Trophoblast cell (in vitro differentiated cells and primary cell): ENCODE measurements around the gene PPP1R27.

Experiments used
- DNase-seq, 2 donors: peaks; one replicate each; pipeline ENCODE4 v3.0.0-alpha.2; 2016
- H2AFZ ChIP-seq: 2 replicates; pipeline ENCODE4 v1.6.1; 2013; ENCODE audit warnings: low read length, moderate library complexity, mild to moderate bottlenecking; ENCODE audit not compliant: insufficient read depth, poor library complexity
- H2AK5ac ChIP-seq: 2 replicates; pipeline ENCODE4 v1.6.1; 2013; ENCODE audit warnings: mild to moderate bottlenecking, low read length
- H2BK120ac ChIP-seq: 2 replicates; pipeline ENCODE4 v1.6.1; 2013; ENCODE audit warnings: low read length, mild to moderate bottlenecking, moderate library complexity; ENCODE audit not compliant: insufficient read depth, poor library complexity
- H2BK12ac ChIP-seq: 2 replicates; pipeline ENCODE4 v1.6.1; 2013; ENCODE audit warnings: mild to moderate bottlenecking, low read length, moderate library complexity
- H2BK5ac ChIP-seq: 2 replicates; pipeline ENCODE4 v1.6.1; 2013; ENCODE audit warnings: low read length, low read depth, moderate library complexity, mild to moderate bottlenecking; ENCODE audit not compliant: poor library complexity
- H3K14ac ChIP-seq: 2 replicates; pipeline ENCODE4 v1.6.1; 2013; ENCODE audit warnings: mild to moderate bottlenecking, low read length
- H3K18ac ChIP-seq: 2 replicates; pipeline ENCODE4 v1.6.1; 2013; ENCODE audit warnings: mild to moderate bottlenecking, low read length
- H3K23ac ChIP-seq: 2 replicates; pipeline ENCODE4 v1.6.1; 2013; ENCODE audit warnings: low read length
- H3K27ac ChIP-seq: 2 replicates; pipeline ENCODE4 v1.5.1; 2013; ENCODE audit warnings: low read depth, mild to moderate bottlenecking, inconsistent platforms, low read length, moderate library complexity
- H3K27me3 ChIP-seq: 2 replicates; pipeline ENCODE4 v1.6.1; 2013; ENCODE audit warnings: inconsistent platforms, mild to moderate bottlenecking, low read length, moderate library complexity; ENCODE audit not compliant: insufficient read depth
- H3K36me3 ChIP-seq, 2 experiments: 1 replicate in 1 of 2; 2 replicates in 1 of 2; pipeline ENCODE4 v1.6.1; 2013; ENCODE audit warnings: low read length in 2 of 2, mild to moderate bottlenecking in 2 of 2, moderate library complexity in 1 of 2; ENCODE audit not compliant: insufficient read depth in 2 of 2, control insufficient read depth in 1 of 2
- H3K4ac ChIP-seq: 2 replicates; pipeline ENCODE4 v1.6.1; 2013; ENCODE audit warnings: low read depth, mild to moderate bottlenecking, low read length, moderate library complexity
- H3K4me1 ChIP-seq, 2 experiments: 1 replicate in 1 of 2; 2 replicates in 1 of 2; pipeline ENCODE4 v1.6.1; 2013; ENCODE audit warnings: low read length in 2 of 2, mild to moderate bottlenecking in 2 of 2, moderate library complexity in 1 of 2; ENCODE audit not compliant: insufficient read depth in 2 of 2, control insufficient read depth in 1 of 2
- H3K4me2 ChIP-seq: 2 replicates; pipeline ENCODE4 v1.6.1; 2013; ENCODE audit warnings: inconsistent platforms, mild to moderate bottlenecking, low read length, moderate library complexity
- H3K4me3 ChIP-seq: 2 replicates; pipeline ENCODE4 v1.5.1; 2013; ENCODE audit warnings: mild to moderate bottlenecking, low read depth, low read length, inconsistent platforms
- H3K79me1 ChIP-seq: one replicate; pipeline ENCODE4 v1.6.1; 2013; ENCODE audit warnings: low read length
- H3K79me2 ChIP-seq: 2 replicates; pipeline ENCODE4 v1.6.1; 2013; ENCODE audit warnings: low read length, mild to moderate bottlenecking; ENCODE audit not compliant: control insufficient read depth, insufficient read depth, poor library complexity
- H3K9ac ChIP-seq: 2 replicates; pipeline ENCODE4 v1.6.1; 2013; ENCODE audit warnings: mild to moderate bottlenecking, low read length
- H3K9me3 ChIP-seq: 2 replicates; pipeline ENCODE4 v1.6.1; 2013; ENCODE audit warnings: low read depth, mild to moderate bottlenecking, control low read depth, inconsistent platforms, low read length; ENCODE audit not compliant: insufficient read depth
- H4K12ac ChIP-seq: 2 replicates; pipeline ENCODE4 v1.6.1; 2013; ENCODE audit warnings: low read depth, mild to moderate bottlenecking, low read length, moderate library complexity
- H4K8ac ChIP-seq: 2 replicates; pipeline ENCODE4 v1.6.1; 2013; ENCODE audit warnings: low read depth, mild to moderate bottlenecking, low read length, moderate library complexity
- H4K91ac ChIP-seq: one replicate; pipeline ENCODE4 v1.6.1; 2013; ENCODE audit warnings: low read depth, mild to moderate bottlenecking, low read length, moderate library complexity
- WGBS: extraction: QIAGEN DNeasy Blood & Tissue Kit; methylation state at CpG from one replicate; pipeline ENCODE4 v1.1.7; 2013; ENCODE audit warnings: missing lambda C conversion rate; ENCODE audit not compliant: insufficient read length, insufficient coverage; ENCODE audit errors: extremely low coverage; 5-methylcytosine and 5-hydroxymethylcytosine counted together

The PPP1R27 gene

DNA sequence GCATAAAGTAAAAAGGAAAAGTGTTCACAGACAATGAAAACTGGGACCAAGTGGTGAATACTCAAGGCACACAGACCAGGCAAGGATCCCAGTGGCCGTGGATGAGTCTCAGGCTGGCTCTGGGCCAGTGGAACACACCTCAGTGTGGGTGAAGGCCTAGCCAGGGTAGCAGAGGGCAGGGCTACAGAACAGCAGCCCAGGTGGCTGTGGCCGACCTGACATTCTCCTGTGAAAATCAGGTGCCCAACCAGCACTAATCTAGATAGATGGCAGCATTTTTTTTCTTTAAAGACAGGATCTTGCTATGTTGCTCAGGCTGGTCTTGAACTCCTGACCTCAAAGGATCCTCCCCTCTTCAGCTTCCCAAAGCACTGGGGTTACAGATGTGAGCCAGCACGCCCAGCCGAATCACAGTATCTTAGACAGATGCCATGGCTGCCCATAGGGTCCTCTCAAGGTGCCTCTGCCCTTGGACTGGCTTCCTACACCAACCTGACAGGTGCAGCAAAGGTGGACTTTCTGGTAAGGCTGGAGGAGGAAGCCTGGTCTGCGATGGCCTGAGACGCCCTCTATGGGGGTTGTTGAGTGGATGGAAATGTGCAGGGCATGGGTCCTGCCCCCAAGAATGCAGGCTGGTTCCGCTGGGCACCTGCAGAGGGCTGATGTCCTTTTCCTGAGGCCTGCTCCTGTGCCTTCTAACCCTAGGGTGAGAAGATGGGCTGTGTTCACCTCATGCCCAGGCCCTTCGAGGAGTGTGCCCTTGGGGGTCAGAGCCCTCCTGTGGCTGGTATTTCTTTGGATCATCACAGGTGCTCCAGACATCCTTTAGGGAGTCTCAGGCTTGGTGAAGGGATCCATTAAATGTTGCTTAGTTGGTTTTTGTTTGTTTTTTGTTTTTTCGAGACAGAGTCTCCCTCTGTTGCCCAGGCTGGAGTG, 29.3 kb upstream of the PPP1R27 start:
- no peak overlapping the region for H2AFZ ChIP-seq
- no peak overlapping the region for H3K4ac ChIP-seq
- H3K79me1 ChIP-seq: peaks cover 33% of the 10 kb centered on the region
- H3K79me2 ChIP-seq: peaks cover 21% of the 10 kb centered on the region
- no peak overlapping the region for H2BK12ac ChIP-seq
- H2AK5ac ChIP-seq: no peak overlapping the region
- H4K12ac ChIP-seq: no peak overlapping the region
- peaks cover 23 to 31% of the 10 kb centered on the region in 2 experiments for H3K4me1 ChIP-seq
- H3K9ac ChIP-seq: no peak overlapping the region
- H3K27me3 ChIP-seq: no peaks in the 10 kb centered on the region
- no peak overlapping the region for H4K8ac ChIP-seq
- H3K4me2 ChIP-seq: no peak overlapping the region
- peaks cover 41 to 47% of the 10 kb centered on the region in 2 experiments for H3K36me3 ChIP-seq
- H3K23ac ChIP-seq: no peak overlapping the region
- no peak overlapping the region for H3K27ac ChIP-seq
- no peak overlapping the region for H3K4me3 ChIP-seq
- no peak overlapping the region for H2BK5ac ChIP-seq
- no peak overlapping the region for H3K14ac ChIP-seq
- no CpG with 5 or more reads among the region's 9 CpGs for WGBS
- H3K9me3 ChIP-seq: peaks cover 3% of the 10 kb centered on the region
- DNase-seq: no peak
- H4K91ac ChIP-seq: no peak overlapping the region
- H2BK120ac ChIP-seq: no peak overlapping the region
- H3K18ac ChIP-seq: no peak overlapping the region

DNA sequence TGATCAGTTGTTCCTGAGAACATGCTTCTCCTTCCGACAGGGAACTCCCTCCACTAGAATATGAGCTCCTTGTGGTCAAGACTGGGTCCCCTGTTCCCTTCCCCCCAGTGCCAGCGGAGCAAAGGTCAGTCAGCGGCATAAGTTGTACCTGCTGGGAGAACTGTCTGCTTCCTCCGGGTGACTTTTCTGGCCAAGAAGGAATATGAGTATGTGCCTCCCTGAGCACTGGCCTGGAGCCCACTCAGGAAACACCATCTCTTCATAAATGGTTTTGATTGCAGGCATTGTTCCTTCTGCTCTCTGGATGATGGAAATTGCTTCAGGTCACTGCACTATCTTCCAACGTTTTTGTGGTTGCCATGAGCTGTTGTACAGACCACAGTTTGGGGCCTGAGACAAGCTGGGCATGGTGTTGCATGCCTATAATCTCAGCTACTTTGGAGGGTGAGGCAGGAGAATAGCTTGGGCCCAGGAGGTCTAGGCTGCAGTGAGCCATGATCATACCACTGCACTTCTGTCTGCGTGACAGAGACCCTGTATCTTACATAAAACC, 28.3 kb upstream of the PPP1R27 start:
- no CpG with 5 or more reads among the region's 6 CpGs for WGBS
- Histone ChIP-seq H4K12ac (no peak overlapping the region), H3K27me3 (no peaks in the 10 kb centered on the region), H4K8ac (no peak overlapping the region), H4K91ac (no peak overlapping the region), H2AK5ac (no peak overlapping the region), H3K14ac (no peak overlapping the region), H2BK12ac (no peak overlapping the region), H3K79me2 (peaks cover 30% of the 10 kb centered on the region), H3K4me2 (no peak overlapping the region), H2BK5ac (no peak overlapping the region), H3K4me1 (peaks cover 24 to 30% of the 10 kb centered on the region in 2 experiments), H3K23ac (no peak overlapping the region), H3K27ac (no peak overlapping the region), H2BK120ac (no peak overlapping the region), H3K79me1 (peaks cover 27% of the 10 kb centered on the region), H3K18ac (no peak overlapping the region), H3K4ac (no peak overlapping the region), H3K9ac (no peak overlapping the region), H3K36me3 (peaks cover 43 to 49% of the 10 kb centered on the region in 2 experiments), H3K9me3 (peaks cover 3% of the 10 kb centered on the region), H2AFZ (no peak overlapping the region), H3K4me3 (no peak overlapping the region)
- DNase-seq: no peak

DNA sequence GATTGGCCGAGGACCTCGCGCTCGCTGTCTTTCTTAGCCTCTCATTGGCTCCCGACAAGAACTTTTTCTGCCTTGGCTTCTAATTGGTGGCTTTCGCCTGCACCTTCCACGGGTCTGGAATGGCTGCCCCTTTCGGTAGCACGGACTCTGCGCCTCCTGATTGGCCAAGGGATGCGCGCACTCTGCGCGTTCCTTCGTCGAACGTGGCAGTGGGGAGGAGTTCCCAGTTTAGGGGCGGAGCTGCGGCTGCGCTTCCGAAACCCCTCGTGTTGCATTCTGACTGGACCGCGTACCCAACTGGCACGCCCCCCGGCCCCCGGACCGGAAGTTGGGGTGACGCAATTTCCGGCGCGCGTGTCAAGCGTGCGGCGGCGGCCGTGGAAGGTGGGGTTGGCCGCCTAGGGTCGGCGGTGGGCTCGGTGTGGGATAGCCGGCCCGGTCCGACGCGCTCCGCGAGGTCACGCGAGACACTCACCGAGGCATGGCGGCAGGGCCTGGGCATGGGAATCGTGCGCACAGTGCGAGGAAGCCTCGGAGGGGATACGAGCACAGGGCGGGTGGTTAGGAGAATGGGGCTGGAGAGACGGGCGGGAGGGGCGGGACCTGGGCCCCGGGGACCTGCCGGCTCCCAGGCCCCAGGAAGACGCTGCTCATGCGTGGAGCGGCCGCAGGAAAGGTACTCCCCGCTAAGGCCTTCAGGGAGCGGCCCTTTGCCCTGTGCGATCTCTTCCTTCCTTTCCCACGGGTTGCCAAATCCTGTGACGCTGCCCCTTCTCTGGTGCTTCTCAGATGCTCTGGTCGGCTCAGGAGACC, 26.1 kb upstream of the PPP1R27 start:
- H3K9ac ChIP-seq: peak overlapping the region; percentile 98
- H3K4ac ChIP-seq: peak overlapping the region; percentile 87
- no peak overlapping the region for H3K23ac ChIP-seq
- H3K27me3 ChIP-seq: no peaks in the 10 kb centered on the region
- peak overlapping the region; percentile 88 for H4K12ac ChIP-seq
- H4K91ac ChIP-seq: peak overlapping the region; percentile 78
- peak overlapping the region; percentile 80 for H2BK5ac ChIP-seq
- H2BK12ac ChIP-seq: no peak overlapping the region
- peaks cover 48 to 49% of the 10 kb centered on the region in 2 experiments for H3K36me3 ChIP-seq
- peak overlapping the region; percentile 99 for H3K4me3 ChIP-seq
- peak overlapping the region; percentile 93 for H4K8ac ChIP-seq
- peaks cover 32% of the 10 kb centered on the region for H3K79me2 ChIP-seq
- H3K9me3 ChIP-seq: peaks cover under 1% of the 10 kb centered on the region
- DNase-seq: peak; percentile 100
- peak overlapping the region; percentile 87 for H3K14ac ChIP-seq
- H3K4me2 ChIP-seq: peak overlapping the region; percentile 64
- H3K27ac ChIP-seq: peak overlapping the region; percentile 87
- peak overlapping the region; percentile 74 for H2BK120ac ChIP-seq
- peaks cover 15% of the 10 kb centered on the region for H3K79me1 ChIP-seq
- peak overlapping the region; percentile 50 for H2AFZ ChIP-seq
- no CpG with 5 or more reads among the region's 74 CpGs for WGBS
- peak overlapping the region; percentile 91 for H3K18ac ChIP-seq
- peak overlapping the region; percentile 78 for H2AK5ac ChIP-seq
- peaks cover 11 to 14% of the 10 kb centered on the region in 2 experiments for H3K4me1 ChIP-seq
